ENCODE data around the gene NUP214. TPM values are rescaled to one million over a fixed set of nuclear protein-coding genes. Genes with fewer than 3 reads are reported as not detected.

The NUP214 gene
- total RNA-seq, 1 donor from 2014 or later, result 67.1 TPM

DNA sequence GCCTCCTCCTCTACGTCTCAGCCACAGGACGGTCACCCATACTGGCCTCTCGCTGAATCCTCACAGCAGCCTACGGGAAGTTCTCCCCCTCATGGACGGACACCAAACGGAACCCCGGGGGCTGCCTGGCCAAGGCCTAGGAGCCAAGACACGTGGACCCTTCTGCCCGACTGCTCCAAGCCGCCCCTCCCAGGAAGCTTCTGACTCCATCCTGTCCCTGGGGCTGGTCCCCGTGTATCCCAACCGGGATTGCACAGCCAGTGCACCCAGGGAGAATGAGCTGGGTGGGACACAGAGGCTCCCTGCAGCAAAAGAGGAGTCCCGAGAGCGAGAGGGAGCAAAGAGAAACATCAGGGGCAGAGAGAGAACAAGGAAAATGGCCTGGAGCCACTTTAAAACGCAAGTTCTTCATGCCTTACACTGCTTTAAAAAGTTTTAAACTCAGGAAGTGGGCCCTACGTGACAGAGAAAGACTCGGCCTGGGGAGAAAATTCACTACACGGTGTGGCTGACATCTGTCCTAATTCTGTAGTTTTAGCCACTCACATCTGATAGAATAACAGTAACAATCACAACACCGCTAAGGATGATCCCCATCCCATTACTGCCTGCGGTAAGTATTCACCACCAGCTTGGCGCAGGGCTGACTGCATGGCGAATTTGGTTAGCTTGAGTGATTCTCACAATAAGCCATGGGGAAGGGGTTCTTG is 147.9 kb downstream of the NUP214 start:
- TF ChIP-seq, protein P1, sequence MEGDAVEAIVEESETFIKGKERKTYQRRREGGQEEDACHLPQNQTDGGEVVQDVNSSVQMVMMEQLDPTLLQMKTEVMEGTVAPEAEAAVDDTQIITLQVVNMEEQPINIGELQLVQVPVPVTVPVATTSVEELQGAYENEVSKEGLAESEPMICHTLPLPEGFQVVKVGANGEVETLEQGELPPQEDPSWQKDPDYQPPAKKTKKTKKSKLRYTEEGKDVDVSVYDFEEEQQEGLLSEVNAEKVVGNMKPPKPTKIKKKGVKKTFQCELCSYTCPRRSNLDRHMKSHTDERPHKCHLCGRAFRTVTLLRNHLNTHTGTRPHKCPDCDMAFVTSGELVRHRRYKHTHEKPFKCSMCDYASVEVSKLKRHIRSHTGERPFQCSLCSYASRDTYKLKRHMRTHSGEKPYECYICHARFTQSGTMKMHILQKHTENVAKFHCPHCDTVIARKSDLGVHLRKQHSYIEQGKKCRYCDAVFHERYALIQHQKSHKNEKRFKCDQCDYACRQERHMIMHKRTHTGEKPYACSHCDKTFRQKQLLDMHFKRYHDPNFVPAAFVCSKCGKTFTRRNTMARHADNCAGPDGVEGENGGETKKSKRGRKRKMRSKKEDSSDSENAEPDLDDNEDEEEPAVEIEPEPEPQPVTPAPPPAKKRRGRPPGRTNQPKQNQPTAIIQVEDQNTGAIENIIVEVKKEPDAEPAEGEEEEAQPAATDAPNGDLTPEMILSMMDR (conservative IDR thresholded peaks at IDR 0.05), result no peak
- Mint-ChIP-seq H3K4me3 (no peak overlapping the region), H3K4me1 (ENCODE audit: unreplicated experiment) (peaks cover 4% of the 10 kb centered on the region), H3K36me3 (no peaks in the 10 kb centered on the region), H3K27me3 (peaks cover 34% of the 10 kb centered on the region), H3K27ac (no peak overlapping the region), H3K9me3 (no peaks in the 10 kb centered on the region)
- no peak for DNase-seq (ENCODE audit: extremely low spot score, unreplicated experiment)

DNA sequence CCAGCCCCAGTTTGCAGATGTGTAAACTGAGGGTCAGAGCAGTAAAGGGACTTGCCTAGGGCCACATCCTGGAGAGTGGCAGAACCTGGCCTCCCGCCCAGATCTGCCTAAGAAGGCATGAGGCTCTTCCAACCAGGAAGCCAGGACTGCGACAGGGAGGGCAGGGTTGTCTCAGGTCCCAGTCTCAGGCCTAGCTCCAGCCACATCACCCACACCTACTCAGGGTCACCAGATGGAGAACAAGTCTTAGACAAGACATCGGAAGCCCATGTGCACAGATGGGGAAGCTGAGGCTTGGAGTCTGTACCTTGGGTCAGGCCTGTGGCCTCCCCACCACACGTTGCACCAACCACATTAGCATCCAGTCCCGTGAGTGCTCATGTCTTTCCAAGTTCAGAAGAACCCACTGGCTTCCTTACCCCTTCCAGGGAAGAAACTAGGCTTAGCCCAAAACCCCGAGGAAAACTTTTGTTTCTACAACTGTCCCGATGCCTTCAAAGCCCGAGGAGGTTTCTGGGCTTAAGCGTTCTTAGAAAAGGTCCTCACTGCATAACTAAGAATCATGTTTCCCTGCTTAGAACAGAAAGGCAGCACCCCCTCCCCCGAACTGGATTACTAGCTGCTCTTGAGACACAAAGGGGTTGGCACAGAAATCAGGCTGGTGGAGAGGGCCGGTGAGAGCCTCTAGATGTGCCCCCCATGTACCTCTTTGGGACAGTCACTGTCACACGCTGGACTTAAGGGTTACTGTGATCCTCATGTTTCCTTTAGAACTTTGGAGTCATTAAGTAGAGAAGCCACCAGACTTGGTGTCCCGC is 148.7 kb downstream of the NUP214 start:
- Mint-ChIP-seq H3K27me3 (peaks cover 39% of the 10 kb centered on the region), H3K4me3 (no peak overlapping the region), H3K4me1 (ENCODE audit: unreplicated experiment) (peaks cover 2% of the 10 kb centered on the region), H3K27ac (no peak overlapping the region), H3K36me3 (no peaks in the 10 kb centered on the region), H3K9me3 (no peaks in the 10 kb centered on the region)
- TF ChIP-seq, protein P1 (conservative IDR thresholded peaks at IDR 0.05), result no peak
- no peak for DNase-seq (ENCODE audit: extremely low spot score, unreplicated experiment)

DNA sequence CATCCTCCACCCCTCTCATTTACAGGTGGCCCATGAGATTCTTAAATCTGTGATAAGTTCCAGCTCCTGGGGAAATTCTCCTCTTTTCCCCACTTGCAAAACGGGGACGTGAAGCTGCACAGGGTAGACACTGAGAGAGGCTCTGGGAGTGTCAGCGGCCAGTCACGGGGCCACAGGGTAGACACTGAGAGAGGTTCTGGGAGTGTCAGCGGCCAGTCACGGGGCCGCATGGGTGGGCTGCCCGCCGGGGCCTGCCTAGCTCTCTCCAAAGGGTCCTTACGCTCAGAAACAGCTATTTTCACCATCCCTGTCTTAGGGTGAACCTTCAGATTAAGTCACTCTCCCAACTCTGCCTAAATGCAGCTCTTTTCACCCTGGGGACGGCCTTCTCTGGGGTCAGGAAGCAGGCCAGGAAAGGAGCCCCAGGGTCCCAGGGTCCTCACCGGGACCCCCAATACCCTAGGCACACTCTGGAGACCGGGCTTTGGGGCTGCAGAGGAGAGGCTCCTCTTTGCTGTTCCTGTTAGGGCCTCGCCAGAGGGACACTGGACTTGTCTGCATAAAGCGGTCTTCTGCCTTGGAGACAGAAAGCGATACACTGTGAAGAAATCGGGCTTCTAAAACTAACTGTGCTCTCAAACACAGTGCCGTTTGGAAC is 149.4 kb downstream of the NUP214 start:
- TF ChIP-seq, protein P1 (conservative IDR thresholded peaks at IDR 0.05), result no peak
- no peaks in the 10 kb centered on the region for H3K4me1 Mint-ChIP-seq (ENCODE audit: unreplicated experiment)
- peaks cover 45% of the 10 kb centered on the region for H3K27me3 Mint-ChIP-seq
- H3K36me3 Mint-ChIP-seq, result no peaks in the 10 kb centered on the region
- H3K27ac Mint-ChIP-seq, result no peak overlapping the region
- DNase-seq (ENCODE audit: extremely low spot score, unreplicated experiment), result no peak
- no peaks in the 10 kb centered on the region for H3K9me3 Mint-ChIP-seq
- H3K4me3 Mint-ChIP-seq, result no peak overlapping the region

DNA sequence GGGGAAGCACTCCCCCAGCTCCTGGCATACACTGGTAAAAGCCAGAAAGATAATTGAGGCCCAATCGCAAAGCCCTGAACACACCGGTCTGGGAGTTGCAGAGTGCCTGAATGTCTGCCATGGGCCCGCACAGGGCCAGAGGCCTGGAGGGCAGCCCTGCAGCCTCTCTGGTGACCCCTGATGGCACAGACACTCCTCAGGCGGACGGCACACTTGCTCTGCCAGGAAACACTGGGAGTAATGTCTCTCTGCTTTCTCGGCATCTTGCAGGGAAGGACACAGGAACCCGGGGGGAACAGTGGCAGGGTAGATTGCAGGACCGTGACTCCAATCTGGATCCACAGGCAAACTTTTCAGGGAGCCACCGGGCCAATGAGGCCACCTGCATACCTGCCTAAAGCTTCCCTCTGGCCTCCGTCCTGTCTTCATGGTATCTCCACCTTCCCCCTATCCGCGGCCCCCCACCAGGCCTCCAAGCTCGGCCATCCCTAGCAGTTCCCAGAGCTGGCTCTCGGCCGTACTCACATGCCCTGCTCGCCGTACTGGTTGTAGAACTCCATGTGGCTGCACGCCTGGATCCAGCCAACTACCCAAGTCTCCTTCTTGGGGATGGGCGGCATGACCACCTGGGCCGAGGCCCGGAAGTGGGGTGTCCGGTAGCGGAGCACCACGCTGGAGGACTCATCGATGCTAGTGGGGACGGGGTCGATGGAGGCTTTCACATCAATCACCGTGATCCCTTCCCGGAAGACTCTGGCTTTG is 150.1 kb downstream of the NUP214 start:
- H3K4me3 Mint-ChIP-seq, result peak overlapping the region; percentile 39
- no peaks in the 10 kb centered on the region for H3K36me3 Mint-ChIP-seq
- no peaks in the 10 kb centered on the region for H3K4me1 Mint-ChIP-seq (ENCODE audit: unreplicated experiment)
- no peak for DNase-seq (ENCODE audit: extremely low spot score, unreplicated experiment)
- H3K9me3 Mint-ChIP-seq, result no peaks in the 10 kb centered on the region
- H3K27me3 Mint-ChIP-seq, result peaks cover 49% of the 10 kb centered on the region
- TF ChIP-seq, protein P1 (conservative IDR thresholded peaks at IDR 0.05), result no peak
- H3K27ac Mint-ChIP-seq, result no peak overlapping the region
